SW 1271 (cell line): ENCODE data around the gene TTC28.
"Not testable (repeated sequence)": the region's sequence is repeated elsewhere in the genome, so short reads cannot be mapped to it uniquely, and the experiment has no call there.

Source experiments
- DNase-seq, 2 experiments: peaks; one replicate each; lab custom pipeline; 2025; lab: John Stamatoyannopoulos, UW

The TTC28 gene

DNA sequence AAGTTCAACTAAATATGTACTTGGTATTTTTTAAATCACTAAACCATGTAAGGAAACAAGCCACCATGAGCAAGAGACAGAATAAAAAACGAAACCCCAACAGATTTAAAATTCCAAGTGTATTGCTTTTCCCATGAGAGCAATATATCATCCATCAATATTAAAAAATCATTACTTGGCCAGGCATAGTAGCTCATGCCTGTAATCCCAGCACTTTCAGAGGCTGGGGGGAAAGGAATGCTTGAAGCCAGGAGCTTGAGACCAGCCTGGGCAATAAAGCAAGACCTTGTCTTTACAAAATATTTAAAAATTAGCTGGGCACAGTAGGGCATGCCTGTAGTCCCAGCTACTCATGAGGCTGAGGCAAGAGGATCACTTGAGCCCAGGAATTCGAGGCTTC lies 190.8 kb downstream of the TTC28 start:
- DNase-seq, result no peak

GRCh38 chr22:28484662-28485061 lies 195.0 kb downstream of the TTC28 start:
- DNase-seq, result no peak

GRCh38 chr22:28481725-28482124 lies 197.9 kb downstream of the TTC28 start:
- DNase-seq, result no peak

- DNase-seq, result no peak
Measured at GRCh38 chr22:28480000-28480715, 199.5 kb downstream of the TTC28 start.

DNA sequence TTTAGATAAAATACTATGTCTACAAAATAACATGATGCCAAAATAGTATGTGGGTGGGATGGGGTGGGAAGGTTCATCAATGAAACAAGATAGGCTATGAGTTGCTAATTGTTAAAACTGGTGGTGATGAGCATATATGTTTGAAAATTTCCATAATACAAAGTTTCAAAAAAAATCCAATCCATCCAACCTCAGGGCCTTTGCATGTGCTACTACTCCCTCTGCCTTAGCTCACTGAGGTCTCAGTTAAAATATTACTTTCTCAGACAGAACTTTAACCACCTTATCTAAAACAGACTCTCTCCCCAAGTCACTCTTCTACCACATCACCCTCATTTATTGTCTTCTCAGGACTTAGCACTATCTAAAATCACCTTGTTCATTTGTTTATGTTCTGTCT lies 201.1 kb downstream of the TTC28 start:
- no peak for DNase-seq

- no peak for DNase-seq
Measured at GRCh38 chr22:28477556-28477955, 202.1 kb downstream of the TTC28 start.

DNA sequence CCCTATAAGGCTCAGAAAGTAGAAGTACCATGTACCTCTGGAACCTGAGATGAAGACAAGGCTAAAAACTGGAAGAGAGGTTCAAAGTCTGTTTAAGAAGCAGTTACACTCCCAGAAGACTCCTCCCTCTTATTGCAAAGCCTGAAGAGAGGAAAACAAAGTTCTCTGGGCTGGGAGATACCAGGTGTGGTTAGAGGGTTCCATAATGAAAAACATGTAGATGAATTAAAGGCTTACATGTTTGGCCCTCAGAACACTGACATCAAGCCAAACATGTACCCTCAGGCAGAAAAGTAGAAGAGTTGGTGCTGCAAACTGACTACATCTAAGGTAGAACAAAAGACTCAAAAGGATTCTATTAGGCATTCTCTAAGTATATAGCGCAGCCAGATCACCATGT lies 205.3 kb downstream of the TTC28 start:
- DNase-seq, result no peak

GRCh38 chr22:28473258-28473657 lies 206.4 kb downstream of the TTC28 start:
- no peak for DNase-seq

DNA sequence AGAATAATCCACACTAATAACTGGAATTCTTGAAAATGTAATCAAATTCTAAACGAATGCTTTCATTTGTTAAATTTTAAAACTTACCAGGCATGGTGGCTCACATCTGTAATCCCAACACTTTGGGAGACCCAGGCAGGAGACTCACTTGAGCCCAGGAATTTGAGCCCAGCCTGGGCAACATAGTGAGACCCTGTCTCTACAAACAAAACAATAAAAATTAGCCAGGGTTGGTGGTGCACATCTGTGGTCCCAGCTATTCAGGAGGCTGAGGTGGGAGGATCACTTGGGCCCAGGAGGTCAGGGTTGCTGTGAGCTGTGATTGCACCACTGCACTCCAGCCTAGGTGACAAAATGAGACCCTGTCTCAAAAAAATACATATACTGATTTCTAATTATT lies 212.6 kb downstream of the TTC28 start:
- DNase-seq, result not testable (repeated sequence)

DNA sequence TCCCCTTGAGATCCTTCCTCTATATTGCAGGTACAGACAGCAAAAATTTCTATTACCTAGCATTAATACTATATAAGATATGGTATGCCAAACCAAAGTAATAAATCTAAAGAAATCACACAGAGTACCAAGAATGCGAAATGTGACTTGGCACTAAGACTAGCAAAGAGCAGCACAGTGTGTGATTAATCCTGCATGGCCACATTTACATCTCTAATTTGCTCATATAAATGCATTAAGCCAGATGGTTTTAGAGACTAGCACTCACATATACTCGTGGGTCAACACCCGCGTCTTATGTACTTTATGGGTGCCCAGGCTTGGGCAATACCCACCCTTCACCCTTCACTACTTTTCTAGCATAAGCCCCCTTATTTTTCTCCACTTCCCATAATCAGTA lies 213.2 kb downstream of the TTC28 start:
- no peak for DNase-seq

DNA sequence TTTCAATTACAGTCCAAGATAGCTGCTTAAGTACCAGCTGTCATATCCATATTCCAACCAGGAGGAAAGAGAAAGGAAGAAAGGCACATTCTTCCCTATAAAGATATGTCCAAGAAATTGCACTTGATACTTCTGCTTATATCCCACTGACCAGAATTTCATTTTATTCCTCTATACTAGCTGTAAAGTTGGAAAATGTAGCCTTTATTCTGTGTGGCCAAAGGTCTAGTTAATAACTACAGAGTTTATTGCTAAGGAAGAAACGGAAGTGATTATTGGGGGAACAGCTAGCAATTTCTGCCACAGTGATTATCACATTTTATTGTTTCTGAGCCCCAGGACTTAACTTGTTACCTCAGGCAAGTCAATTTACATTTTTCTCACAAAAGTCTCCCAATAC lies 213.8 kb downstream of the TTC28 start:
- DNase-seq, result no peak

GRCh38 chr22:28464127-28464526 lies 215.5 kb downstream of the TTC28 start:
- DNase-seq, result no peak

DNA sequence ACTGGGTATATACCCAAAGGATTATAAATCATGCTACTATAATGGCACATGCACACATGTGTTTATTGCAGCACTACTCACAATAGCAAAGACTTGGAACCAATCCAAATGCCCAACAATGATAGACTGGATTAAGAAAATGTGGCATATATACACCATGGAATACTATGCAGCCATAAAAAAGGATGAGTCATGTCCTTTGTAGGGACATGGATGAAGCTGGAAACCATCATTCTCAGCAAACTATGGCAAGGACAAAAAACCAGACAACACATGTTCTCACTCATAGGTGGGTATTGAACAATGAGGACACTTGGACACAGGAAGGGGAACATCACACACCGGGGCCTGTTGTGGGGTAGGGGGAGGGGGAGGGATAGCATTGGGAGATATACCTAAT lies 216.2 kb downstream of the TTC28 start:
- not testable (repeated sequence) for DNase-seq

GRCh38 chr22:28462901-28463300 lies 216.7 kb downstream of the TTC28 start:
- no peak for DNase-seq

DNA sequence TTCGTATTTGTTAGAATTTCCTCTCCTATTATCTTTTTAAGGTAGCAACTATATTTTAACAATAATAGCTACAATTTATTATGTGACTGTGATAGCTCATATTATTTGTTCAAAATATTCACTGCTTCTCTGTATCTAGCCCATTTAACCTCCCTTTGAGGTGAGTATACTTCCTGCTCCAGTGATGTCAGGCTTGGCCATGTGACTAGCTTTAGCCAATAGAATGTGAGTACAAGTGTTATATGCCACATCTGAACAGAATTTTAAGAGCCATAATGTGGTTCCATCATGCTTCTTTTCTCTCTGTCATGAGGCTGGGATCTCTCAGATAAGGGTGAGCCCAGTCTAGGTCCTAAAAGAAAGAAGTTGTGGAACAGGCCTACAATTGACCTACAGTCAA lies 217.6 kb downstream of the TTC28 start:
- no peak for DNase-seq

DNA sequence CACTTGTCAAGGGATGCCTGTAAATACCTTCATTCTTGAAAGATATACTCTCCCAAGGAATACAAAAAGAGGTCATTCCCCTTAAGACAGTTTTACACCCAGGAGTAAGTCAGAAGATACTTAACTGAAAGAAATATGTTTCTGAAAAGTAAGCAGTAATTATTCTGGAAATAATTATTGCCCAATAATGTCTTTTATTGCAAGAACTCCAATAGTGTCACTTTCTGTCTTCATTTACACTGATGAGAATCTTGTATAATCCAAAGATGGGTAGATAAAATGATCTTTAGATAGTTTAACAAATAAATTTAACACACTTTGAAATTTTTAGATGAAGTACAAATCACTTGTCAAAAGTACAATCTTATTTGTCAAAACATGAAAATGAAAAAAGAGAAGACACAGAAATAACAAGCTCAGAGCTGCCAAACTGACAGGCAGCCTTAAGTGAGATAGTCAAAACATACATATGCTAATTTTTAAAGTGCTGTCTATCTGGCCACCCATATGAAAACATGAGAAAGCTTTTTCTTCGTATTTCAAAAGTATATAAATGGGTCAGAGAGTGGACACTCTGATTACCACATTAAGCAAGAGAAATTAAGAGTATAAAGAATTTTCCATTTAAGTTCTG lies 225.1 kb downstream of the TTC28 start:
- DNase-seq, result no peak

DNA sequence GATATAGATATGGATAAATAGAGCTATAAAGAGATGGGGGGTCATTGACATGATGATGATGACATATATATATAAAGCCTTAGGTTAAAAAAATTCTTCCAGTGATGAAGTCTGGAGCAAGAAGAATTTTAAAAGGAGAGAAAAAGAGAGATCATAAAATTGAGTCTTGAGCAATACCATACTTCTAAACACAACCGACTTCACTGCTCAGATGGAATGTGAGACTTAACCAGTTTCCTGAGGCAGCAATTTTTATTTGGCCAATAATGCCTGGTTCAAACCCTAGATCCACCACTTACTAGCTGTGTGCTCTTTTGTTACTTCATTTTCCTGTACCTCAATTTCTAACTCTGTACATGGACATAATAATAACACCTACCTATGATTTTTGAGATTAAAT lies 229.5 kb downstream of the TTC28 start:
- no peak for DNase-seq

DNA sequence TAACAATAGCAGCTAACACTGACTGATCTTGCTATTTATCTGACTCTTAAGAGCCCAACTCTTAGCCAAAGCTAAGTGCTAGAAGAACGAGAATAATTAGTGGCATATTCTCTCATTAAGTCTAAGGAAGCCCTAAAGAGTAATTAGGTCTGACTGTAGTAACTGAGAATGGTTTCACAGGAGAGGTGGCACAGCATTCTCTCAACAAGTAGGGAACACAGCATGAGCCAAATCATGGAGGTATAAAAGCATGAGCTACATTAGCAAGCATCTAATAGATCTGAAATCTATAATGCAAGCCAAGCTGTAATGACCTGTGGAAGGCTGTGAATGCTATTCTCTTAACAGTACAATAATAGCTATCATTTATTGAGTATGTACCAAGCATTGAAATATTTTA lies 230.6 kb downstream of the TTC28 start:
- DNase-seq, result no peak

DNA sequence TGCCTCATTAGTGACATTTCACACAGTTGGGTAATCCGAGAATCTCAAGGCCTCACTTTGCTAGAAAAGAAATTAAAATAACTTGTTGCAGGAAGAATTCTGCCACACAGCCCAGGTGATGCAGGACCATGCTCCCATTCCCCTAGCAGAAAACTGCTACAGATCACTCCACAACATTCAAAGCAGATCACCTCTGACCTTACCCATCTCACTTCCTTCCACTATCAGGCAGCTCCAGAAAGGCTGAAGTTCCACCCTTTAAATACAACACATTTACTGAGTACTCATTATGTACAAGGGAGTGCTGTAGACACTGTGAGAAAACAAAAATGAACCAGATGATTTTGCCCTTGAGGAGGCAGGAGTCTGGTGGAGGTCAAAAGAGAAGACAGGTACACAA lies 231.0 kb downstream of the TTC28 start:
- no peak for DNase-seq

DNA sequence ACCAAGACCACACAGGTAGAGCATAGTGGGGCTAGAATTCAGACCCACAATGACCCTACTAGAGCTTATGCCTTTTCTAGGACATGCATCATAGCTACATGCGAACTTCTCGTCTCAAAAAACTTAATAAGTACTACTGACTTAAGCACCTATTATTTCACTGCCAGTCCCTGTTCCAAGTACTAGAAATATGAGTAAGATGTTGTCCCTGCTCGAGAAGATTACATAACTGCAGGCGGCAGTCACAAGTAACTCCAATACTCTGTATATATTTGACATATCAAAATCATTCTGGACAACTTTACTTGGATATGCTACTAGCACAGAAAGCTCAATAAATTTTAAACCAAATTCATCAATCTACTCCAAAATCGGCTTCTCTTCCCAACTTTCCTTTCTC lies 235.0 kb downstream of the TTC28 start:
- DNase-seq, result no peak

DNA sequence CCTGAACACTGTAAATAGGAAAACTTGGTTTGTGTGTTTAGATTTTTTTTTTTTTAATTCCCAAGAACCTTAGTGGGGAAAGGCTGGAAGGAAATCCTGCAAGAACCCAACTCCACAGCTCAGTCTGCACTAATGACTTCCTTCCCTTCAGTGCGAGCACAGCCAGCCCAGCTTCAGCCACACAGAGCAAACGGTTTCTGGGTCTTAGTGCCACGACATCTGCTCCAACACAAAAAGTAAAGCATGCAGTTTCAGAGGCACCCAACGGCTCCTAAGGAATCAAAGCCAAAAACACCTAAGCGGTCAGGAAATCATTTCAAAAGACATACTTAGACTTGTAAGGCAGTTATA lies 236.1 kb downstream of the TTC28 start:
- no peak for DNase-seq

- DNase-seq, result no peak
Measured at GRCh38 chr22:28442711-28443525, 236.7 kb downstream of the TTC28 start.

DNA sequence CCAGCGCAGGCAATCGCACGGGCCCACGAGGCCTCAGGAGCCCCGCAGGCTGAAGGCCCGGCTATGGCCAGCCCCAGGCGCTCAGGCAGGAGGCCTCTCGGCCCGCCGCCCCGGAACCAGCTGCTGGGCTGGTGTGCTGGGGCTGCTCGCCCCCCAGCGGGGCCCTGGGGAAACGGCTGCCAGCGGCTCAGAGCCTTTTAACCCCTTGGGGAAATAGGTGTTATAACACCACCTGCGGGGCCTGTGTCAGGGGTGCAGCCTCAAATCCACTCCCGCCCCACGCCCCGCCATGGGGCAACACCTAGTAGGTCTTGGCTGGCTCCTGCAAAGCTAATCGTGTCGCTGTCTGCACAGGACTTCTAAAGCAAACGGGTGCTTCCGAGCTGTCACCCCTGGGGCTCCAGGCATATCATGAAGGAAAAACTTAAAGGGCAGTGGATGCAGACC lies 237.4 kb downstream of the TTC28 start:
- no peak for DNase-seq
